Measurements from ENCODE around the gene DOK6.

The DOK6 gene

DNA sequence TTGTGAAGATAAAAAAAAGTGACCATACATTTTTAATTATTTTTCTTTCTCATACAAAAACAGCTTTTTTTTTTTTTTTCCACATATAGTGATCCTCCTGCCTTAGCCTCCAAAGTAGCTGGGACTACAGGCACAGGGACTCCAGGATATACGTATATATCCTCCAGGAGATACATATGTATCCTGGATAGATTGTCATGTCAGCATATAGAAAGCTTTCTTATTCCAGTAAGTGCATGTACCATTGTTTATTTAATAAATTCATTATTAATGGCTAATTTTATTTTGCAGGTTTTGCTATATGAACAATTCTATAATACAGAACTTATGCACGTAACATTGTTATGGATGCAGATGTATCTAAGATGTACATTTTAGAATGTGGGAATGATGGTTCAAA is 138.7 kb downstream of the DOK6 start:
- DNase-seq (ENCODE audit: low read depth): no peak

DNA sequence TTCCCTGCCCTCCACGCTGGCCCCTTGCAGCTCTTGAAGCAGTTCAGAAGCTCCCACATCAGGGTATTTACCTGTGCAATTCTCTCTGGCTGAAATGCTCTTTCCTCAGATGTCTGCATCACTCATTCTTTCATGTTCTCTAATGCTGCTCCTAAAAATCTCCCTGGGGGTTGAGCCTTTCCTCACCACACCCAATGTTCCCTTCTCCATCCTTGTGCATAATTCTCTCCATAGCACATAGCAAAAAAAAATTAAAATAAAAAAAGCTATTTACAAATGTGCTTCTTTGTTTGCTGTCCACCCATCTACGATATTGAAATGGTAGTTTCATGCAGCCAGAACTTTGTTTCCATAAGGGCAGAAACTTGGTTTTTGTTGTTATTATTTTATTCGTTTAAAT is 155.5 kb downstream of the DOK6 start:
- DNase-seq (ENCODE audit: low read depth): no peak

DNA sequence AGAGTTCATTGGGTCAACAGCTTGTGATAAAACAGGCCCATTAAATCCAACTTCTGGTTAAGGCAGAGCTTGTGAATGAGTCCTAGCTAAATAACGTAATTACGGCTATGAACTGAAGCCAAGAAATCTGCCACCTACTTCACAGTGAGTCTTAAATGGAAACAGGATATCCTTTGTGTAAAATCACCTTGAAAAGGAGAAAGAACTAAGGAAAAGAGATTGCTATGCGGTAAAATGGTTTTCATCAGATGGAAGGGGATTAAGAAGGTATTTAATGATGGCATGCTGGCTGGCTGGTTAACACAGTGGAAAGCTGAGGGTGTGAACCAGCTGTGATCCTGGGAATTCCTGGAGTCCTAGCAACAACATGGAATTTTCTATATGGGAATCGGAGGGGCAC is 156.6 kb downstream of the DOK6 start:
- no peak for DNase-seq (ENCODE audit: low read depth)

DNA sequence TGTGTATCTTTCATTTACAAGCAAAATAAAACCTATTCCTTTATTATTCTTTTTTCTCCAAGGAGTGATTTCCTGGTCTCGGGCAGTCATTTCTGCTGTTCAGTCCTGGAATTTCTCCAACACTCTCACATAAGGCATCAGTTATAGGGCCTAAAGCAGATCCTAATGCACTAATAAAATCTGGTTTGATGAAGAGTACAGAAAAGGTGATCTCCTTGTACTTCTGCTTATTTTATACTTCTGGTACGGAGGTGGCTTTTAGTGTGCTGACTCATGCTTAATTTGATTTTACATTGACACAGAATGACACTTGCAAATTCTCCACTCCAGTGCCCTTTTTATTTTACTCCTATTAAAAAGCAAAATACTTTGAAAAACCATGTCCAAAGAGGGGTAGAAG is 157.4 kb downstream of the DOK6 start:
- no peak for DNase-seq (ENCODE audit: low read depth)

DNA sequence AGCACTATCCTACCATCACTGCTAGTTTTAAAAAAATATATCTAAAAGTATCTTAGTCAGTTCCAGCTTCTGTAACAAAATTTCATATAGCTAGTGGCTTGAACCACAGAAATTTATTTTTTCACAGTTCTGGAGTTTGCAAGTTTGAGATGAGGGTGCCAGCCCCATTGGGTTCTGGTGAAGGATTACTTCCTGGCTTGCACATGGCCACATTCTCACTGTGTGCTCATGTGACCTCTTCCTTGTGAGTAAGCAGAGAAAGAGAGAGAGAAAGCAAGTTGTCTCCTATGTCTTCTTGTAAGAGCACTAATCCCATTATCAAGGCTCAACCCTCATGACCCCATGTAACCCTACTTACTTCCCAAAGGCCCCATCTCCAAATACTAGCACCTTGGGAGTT is 158.9 kb downstream of the DOK6 start:
- DNase-seq (ENCODE audit: low read depth): no peak

DNA sequence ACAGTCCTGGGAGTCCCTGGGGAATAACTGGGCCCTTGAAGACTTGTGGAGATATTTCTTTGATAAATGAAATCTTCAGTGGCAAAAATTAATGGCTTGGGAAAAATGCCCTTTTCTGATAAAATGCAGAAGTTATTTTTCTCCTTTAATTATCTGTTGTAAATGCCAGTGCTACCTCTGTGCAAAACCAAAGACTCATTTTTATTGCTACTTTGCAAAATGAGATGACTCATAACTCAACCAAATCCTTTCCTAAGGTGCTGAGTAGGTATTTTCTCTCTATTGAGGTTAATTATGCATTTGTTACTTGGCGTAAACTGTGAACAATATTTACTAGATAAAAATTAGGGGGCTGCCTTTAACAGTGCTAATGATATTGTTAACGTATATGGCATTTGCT is 163.9 kb downstream of the DOK6 start:
- DNase-seq (ENCODE audit: low read depth): no peak

DNA sequence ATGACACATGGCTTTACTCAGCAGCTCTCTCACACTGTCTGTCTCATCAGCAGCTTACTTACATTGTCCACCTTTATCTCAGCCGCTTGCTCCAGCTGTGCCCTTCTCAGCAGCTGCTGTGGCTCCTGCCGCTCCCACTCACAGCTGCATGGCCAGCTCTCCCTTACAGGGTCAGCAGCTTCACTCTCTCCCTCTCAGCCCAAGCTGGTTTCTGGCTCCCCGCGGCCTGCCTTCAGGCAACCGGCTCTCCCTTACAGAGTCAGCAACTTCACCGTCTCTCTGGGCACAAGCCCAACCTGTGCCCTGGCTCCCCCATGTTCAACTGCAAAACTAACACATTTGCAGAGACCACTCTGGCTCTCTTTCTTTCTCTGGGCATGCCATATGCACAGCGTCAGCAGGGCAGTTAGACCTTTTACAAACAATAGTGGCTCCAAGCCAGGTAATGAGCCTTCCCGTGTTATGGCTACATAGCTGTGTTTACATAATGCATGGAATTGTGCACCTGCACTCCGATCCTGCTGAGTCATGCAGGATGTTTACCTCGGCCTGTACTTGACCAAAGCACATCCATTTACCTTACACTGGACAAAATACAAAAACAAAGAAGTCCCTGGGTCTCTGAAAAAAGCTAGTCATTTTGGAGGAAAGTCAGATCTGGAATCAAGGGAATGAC is 167.3 kb downstream of the DOK6 start:
- DNase-seq (ENCODE audit: low read depth): no peak

DNA sequence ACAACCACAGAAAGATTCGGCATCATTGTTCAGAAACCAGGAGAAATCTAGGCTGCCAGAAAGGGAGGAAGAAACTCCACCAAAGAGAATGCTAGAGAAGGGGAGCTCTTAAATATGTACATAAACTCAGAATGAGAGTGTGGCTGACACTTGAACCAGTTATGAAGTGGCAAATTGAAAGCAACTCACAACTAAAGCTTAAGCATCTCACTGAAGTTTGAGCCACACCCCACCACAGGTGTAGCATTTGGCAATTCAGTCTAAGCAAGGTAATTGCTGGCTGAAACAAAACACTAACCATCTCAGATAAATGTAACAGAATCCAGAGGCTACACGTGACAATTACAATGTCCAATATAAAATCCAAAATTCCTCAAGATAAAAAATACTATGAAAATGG is 168.4 kb downstream of the DOK6 start:
- no peak for DNase-seq (ENCODE audit: low read depth)

DNA sequence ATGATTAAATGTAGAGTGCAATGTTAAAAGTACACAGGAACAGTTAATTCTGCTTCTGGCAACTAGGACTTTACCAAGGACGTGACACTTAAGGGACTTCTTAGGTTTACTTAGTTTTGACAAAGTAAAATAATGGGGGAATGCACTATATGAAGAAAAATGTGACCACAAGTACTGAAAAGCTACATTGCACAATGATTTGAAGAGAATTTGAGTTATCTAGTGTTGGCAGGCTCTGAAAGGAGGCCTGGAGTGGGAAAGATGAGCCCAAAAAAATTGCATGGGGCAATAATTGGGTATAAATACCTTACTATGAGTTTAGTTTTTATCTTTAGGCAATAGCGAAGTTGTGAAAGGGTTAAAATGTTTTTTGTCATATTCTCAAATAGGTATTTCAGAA is 173.7 kb downstream of the DOK6 start:
- DNase-seq (ENCODE audit: low read depth): no peak

DNA sequence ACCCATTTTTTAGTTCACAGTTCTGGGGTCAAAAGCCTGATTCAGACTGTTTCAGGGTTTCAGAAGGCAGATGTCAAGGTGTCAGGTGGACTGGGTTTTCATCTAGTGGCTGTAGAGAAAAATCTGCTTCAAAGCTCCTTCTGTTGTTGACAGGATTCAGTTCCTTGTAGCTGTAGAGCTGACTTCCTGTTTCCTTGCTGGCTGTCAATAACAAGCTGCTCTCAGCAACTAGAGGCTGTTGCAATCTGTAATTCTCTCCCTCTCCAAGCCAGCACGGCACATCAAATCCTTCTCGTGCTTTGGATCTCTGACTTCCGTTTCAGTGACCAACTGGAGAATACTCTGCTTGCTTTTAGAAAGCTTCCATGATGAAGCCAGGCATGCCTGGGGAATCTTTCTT is 179.4 kb downstream of the DOK6 start:
- no peak for DNase-seq (ENCODE audit: low read depth)

DNA sequence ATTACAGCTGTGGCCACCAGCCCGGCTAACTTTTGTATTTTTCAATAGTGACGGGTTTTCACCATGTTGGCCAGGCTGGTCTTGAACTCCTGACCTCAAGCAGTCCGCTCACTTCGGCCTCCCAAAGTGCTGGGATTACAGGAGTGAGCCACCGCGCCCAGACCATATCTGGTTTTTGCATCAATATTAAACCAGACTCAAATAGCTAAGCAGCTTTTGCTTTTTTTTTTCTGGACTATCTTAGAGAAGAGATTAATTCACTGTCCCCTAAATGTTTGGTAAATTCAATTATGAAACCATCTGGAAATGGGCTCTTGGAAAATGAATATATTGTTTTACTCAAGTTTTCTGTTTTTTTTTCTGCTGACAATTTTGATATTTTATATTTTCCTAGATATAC is 183.7 kb downstream of the DOK6 start:
- DNase-seq (ENCODE audit: low read depth): no peak

DNA sequence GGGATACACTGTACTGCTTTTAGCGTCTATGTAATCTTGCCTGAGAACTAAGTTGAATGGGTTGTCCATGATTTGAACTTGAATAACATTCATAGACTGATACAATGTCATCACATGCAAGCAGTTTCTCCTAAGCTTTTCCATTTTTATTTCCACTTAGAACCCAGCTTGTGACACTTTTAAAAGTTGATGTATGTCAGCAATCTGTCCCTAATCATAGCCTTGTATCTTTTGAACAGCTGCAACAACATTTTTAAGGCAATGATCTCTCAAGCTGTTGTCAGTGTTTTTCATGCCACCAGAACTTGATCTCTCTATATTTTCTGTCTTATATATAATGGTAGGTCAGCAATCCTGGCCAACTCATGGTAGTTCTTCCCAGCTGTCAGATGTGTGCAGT is 185.0 kb downstream of the DOK6 start:
- no peak for DNase-seq (ENCODE audit: low read depth)

DNA sequence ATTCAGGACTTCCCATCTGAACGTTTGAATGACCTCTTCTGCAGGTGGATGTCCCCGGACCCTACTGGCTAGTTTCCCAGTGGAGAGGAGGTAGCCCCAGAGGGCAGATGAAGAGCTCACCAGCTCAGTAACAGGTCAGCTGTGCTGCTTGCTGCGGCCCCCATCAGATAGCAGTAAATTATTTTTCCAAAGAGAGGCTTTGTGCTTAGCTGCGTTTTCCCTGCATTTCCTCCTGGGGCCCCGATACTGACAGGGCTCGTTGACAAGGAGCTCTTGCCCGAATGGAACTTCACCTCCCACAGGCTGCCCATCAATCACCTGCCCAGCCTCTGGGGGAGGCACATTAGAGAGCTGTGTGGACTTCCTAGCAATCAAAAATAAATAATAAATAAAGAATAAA is 185.8 kb downstream of the DOK6 start:
- no peak for DNase-seq (ENCODE audit: low read depth)

DNA sequence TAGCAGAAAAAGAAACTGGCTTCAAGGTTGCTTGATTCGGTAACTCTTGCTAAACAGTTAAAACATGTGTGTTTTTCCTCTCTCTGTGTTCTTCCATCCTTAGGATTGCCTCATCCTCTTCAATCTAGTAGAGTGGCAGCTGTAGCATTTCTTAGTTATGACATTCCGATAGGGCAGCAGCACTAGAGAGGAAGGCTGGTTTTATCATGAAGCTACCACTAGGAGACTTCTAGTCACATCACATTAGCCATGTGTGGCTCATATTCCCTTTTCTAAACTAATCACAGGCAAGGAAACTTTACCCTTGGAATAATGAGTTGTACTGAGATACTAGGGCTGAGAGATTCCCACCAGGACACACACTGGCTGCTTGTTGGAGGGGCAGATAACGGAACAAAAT is 187.6 kb downstream of the DOK6 start:
- DNase-seq (ENCODE audit: low read depth): no peak

DNA sequence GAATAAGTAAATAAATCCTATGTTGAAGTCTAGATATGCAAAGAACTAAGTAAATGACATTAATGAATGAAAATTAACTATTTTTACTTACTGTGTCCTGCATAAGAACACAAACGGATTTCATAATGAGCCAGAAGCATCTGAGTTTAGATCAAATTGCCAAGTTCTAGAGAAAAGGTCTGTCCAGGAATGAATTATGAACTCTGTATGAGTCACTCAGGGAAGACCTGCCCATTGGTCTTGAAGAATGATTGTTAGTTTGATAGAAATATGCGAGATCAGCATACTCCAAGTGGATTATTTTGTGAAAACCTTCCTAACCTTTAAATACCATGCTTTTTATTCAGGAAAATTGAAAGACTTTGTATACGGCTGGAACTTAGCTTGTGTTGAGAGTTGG is 189.5 kb downstream of the DOK6 start:
- DNase-seq (ENCODE audit: low read depth): no peak

DNA sequence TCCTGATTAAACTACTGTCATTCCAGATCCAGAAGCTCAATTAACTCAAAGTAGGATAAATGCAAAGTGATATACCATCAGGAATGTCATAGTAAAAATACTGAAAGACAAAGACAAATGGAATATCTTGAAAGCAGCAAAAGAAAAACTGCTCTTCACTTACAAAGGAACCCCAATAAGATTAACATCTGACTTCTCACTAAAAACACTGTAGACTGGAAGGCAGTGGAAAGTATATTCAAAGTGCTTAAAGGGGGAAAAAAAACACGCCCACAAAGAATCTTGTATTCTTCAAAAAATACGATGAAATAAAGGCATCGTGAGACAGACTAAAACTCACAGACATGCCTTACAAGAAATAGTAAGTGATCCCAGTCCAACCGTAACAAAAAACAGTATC is 195.7 kb downstream of the DOK6 start:
- no peak for DNase-seq (ENCODE audit: low read depth)

DNA sequence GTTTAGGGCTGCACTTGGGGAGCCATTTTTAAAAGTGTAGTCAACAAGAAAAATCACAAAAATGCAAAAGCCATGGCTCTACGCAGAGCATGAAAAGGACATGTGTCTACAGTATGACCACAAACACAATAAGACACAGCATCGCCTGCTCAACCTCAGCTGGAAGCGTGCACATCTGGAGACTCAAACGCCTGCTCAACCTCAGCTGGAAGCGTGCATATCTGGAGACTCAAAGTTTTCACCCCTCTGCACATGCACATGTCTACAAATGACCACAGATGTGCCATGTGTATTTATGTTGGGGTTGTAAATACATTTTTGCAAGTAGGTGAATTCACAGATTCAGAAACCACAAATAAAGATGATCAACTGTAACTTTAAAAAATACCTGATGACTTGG is 196.9 kb downstream of the DOK6 start:
- DNase-seq (ENCODE audit: low read depth): no peak

DNA sequence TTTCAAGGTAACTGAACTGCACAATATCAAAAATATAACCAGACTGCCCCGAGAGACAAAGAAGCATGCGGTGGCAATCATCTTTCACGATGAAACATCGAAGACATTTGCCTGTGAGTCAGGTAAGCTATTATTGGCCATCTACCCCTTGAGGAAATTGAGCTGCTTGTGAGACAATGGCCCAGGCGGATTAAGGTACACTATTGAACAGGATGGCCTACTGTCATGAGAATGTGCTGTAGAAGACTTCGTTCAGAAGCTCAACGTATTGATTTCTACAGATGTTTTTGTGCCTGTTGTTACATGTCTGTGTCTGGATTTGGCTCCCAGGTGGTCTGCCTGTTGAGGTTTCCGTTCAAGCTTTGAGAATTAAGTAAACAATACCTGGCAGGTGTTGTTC is 198.7 kb downstream of the DOK6 start:
- DNase-seq (ENCODE audit: low read depth): no peak

DNA sequence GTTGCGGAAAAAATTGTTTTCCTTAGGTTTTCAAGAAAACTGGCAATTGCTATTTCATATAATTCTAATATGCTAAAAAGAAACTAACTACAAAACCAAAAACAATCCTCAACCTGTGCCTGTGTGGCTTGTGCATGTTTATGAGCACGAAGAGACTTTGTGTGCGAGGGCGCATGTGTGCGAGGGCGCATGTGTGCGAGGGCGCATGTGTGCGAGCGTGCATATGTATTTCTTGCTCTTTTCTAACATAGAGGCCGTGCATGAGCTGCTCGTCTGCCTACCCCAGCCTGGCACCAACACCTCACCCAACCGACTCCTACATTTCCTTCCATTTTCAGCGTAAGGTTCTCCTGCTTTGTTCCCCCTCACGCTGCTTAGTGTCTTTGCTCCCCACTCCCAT is 211.6 kb downstream of the DOK6 start:
- DNase-seq (ENCODE audit: low read depth): no peak

DNA sequence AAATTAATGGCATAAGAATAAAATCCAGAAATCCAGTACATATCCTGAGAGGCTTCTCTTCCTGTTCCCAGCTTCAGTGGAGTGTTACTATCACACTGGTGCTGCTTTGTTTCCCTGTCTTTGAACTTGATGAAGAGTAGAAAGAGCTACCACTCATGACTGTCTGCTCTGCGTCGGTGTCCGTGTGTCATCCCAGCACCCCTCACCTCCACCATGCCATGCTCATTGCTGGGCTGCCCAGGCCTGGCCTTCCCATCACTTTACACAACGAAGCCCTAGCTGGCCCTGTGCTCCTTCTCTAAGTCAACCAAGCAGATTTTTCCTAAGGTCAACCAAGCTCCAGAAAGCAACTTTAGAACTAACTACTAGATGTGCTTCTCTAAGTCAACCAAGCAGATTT is 215.4 kb downstream of the DOK6 start:
- DNase-seq (ENCODE audit: low read depth): no peak

DNA sequence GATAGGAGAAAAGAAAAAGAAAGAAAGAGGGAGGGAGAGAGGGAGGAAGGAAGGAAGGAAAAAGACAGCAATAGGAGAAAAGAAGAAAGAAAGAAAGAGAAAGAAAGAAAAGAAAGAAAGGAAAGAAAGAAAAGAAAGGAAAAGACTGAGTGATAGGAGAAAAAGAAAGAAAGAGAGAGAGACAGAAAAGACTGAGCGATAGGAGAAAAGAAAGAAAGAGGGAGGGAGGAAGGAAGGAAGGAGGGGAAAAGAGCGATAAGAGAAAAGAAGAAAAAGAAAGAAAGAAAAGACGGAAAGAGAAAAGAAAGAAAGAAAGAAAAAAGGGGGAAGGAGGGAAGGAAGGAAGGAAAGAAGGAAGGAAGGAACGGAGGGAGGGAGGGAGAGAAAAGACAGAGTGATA is 216.7 kb downstream of the DOK6 start:
- DNase-seq (ENCODE audit: low read depth): no peak

DNA sequence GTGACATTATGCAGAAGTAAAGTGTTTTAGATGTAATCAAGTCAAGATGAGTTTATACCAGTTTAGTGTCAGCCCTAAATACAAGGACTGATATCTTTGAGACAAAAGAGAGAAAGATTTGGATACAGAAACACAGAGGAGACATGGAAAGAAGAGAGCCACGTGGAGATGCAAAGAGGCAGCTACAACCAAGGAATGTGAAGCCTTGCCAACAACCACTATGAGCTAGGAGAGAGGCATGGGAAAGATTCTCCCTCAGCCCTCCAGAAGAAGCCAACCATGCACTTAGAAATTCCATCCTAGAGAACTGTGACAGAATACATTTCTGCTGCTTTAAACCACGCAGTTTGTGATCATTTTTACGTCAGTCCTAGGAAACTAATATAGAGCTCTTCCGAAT is 217.2 kb downstream of the DOK6 start:
- peak; percentile 2 for DNase-seq (ENCODE audit: low read depth)

DNA sequence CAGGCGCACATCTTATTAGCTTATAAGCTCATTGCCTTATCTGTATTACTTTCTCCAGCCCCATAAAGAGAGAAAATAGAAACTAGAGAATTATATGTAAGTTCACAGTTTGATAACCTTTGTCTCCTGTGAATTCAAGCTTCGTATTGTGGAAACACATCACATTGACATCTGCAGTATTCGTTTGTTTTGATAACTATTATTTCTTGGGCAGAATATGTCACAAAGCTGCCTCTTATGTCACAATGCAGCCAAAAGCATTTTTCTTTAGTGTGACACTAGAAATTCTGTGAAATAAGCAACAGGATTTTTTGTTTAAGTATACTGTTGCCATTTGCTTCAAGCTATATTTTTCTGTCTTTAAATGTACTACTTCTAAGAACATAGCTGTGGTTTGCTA is 221.5 kb downstream of the DOK6 start:
- DNase-seq (ENCODE audit: low read depth): no peak

DNA sequence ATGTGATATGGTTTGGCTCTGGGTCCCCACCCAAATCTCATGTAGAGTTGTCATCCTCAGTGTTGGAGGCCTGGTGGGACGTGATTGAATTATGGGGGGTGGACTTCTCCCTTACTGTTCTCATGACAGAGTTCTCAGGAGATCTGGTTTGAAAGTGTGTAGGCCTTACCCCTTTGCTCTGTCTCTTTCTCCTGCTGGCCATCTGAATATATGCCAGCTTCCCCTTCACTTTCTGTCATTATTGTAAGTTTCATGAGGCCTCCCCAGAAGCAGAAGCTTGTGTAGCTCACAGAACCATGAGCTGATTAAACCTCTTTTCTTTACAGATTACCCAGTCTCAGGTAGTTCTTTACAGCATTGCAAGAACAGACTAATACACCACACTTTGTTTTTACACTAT is 222.3 kb downstream of the DOK6 start:
- no peak for DNase-seq (ENCODE audit: low read depth)

DNA sequence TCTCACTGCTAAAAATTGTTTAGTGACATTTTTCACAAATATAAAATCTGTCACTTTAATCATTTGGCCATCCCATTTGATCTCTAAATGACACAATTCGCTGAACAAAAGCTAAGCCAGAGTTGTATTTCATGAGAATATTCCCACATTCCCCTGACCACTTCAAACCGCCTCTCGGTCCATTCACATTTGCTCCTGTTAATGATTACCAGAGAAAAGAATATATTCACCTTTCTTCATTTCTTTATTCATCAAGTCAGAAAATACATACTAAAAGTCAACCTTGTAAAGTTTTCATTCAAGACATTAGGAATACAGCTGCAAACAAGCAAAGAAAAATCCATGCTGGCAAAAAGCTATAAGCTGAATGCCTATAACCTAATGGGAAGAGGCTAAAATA is 225.5 kb downstream of the DOK6 start:
- DNase-seq (ENCODE audit: low read depth): no peak

Data from non-pigmented ciliary epithelial cell (primary cell).